ENCODE measurements around the gene RBP3. TPM values are rescaled to one million over a fixed set of nuclear protein-coding genes. Genes with fewer than 3 reads are reported as not detected.

RBP3 gene
- polyA plus RNA-seq, 4 donors, result 0.01 to 0.03 TPM; not detected in 2

GRCh38 chr10:47359626-47360418 lies 11.7 kb downstream of the RBP3 start:
- 70 to 89% (median 84%) methylated on average over 4 of the region's 4 CpGs for WGBS, 3 donors
- no peak for FAIRE-seq
- Histone ChIP-seq H3K4me1 (ENCODE audit: control insufficient read depth in 3 of 3, insufficient read depth in 2 of 3, low read depth in 1 of 3, low read length in 2 of 3) (peaks cover 0 to 24% (median 6%) of the 10 kb centered on the region in 3 donors), H3K27me3 (ENCODE audit: control insufficient read depth in 3 of 3, insufficient read depth in 3 of 3, low read length in 3 of 3) (no peaks in the 10 kb centered on the region), H3K36me3 (ENCODE audit: control insufficient read depth in 3 of 3, insufficient read depth in 2 of 3, low read depth in 1 of 3, low read length in 3 of 3) (no peaks in the 10 kb centered on the region), H3K27ac (ENCODE audit: low read depth in 1 of 3, low read length in 2 of 3) (no peak overlapping the region), H3K4me3 (ENCODE audit: low read depth in 1 of 3, low read length in 3 of 3) (no peak overlapping the region), H3K9me3 (ENCODE audit: control insufficient read depth in 2 of 2, insufficient read depth in 1 of 2, low read depth in 1 of 2, low read length in 1 of 2) (no peaks in the 10 kb centered on the region)
- DNase-seq, result no peak

GRCh38 chr10:47360419-47361040 lies 12.4 kb downstream of the RBP3 start:
- no peak overlapping the region for H3K4me3 ChIP-seq (ENCODE audit: low read depth in 1 of 3, low read length in 3 of 3)
- H3K9me3 ChIP-seq (ENCODE audit: control insufficient read depth in 2 of 2, insufficient read depth in 1 of 2, low read depth in 1 of 2, low read length in 1 of 2), result no peaks in the 10 kb centered on the region
- DNase-seq (no peak), FAIRE-seq (no peak)
- peaks cover 0 to 28% (median 6%) of the 10 kb centered on the region in 3 donors for H3K4me1 ChIP-seq (ENCODE audit: control insufficient read depth in 3 of 3, insufficient read depth in 2 of 3, low read depth in 1 of 3, low read length in 2 of 3)
- H3K27me3 ChIP-seq (ENCODE audit: control insufficient read depth in 3 of 3, insufficient read depth in 3 of 3, low read length in 3 of 3), result no peaks in the 10 kb centered on the region
- H3K36me3 ChIP-seq (ENCODE audit: control insufficient read depth in 3 of 3, insufficient read depth in 2 of 3, low read depth in 1 of 3, low read length in 3 of 3), result no peaks in the 10 kb centered on the region
- H3K27ac ChIP-seq (ENCODE audit: low read depth in 1 of 3, low read length in 2 of 3), result no peak overlapping the region
- 87 to 91% (median 90%) methylated on average over 14 of the region's 14 CpGs for WGBS, 3 donors

- peak in 1 of 2 donors; percentile 51 for DNase-seq
Observed at GRCh38 chr10:47361293-47361692, 13.1 kb downstream of the RBP3 start.

GRCh38 chr10:47362199-47362598 lies 14.0 kb downstream of the RBP3 start:
- H3K9me3 ChIP-seq (ENCODE audit: control insufficient read depth in 2 of 2, insufficient read depth in 1 of 2, low read depth in 1 of 2, low read length in 1 of 2), result no peaks in the 10 kb centered on the region
- H3K4me1 ChIP-seq (ENCODE audit: control insufficient read depth in 3 of 3, insufficient read depth in 2 of 3, low read depth in 1 of 3, low read length in 2 of 3), result peaks cover 0 to 28% (median 6%) of the 10 kb centered on the region in 3 donors
- no peak overlapping the region for H3K4me3 ChIP-seq (ENCODE audit: low read depth in 1 of 3, low read length in 3 of 3)
- WGBS, 3 donors, result 74 to 84% (median 83%) methylated on average over 3 of the region's 3 CpGs
- no peaks in the 10 kb centered on the region for H3K27me3 ChIP-seq (ENCODE audit: control insufficient read depth in 3 of 3, insufficient read depth in 3 of 3, low read length in 3 of 3)
- no peak for DNase-seq
- H3K27ac ChIP-seq (ENCODE audit: low read depth in 1 of 3, low read length in 2 of 3), result peak overlapping the region in 1 of 3 donors; percentile 24
- FAIRE-seq, result no peak
- H3K36me3 ChIP-seq (ENCODE audit: control insufficient read depth in 3 of 3, insufficient read depth in 2 of 3, low read depth in 1 of 3, low read length in 3 of 3), result peaks cover 0 to 4% (median 0%) of the 10 kb centered on the region in 3 donors

More at GRCh38 chr10:47361293-47361692, 13.1 kb downstream of the RBP3 start:
- 54 to 59% (median 57%) methylated on average over 9 of the region's 9 CpGs for WGBS, 3 donors
- no peaks in the 10 kb centered on the region for H3K27me3 ChIP-seq (ENCODE audit: control insufficient read depth in 3 of 3, insufficient read depth in 3 of 3, low read length in 3 of 3)
- H3K9me3 ChIP-seq (ENCODE audit: control insufficient read depth in 2 of 2, insufficient read depth in 1 of 2, low read depth in 1 of 2, low read length in 1 of 2), result no peaks in the 10 kb centered on the region
- H3K4me1 ChIP-seq (ENCODE audit: control insufficient read depth in 3 of 3, insufficient read depth in 2 of 3, low read depth in 1 of 3, low read length in 2 of 3), result peaks cover 0 to 28% (median 6%) of the 10 kb centered on the region in 3 donors
- H3K36me3 ChIP-seq (ENCODE audit: control insufficient read depth in 3 of 3, insufficient read depth in 2 of 3, low read depth in 1 of 3, low read length in 3 of 3), result peaks cover 0 to 2% (median 0%) of the 10 kb centered on the region in 3 donors
- no peak overlapping the region for H3K27ac ChIP-seq (ENCODE audit: low read depth in 1 of 3, low read length in 2 of 3)
- no peak overlapping the region for H3K4me3 ChIP-seq (ENCODE audit: low read depth in 1 of 3, low read length in 3 of 3)
- no peak for FAIRE-seq

- WGBS, 3 donors, result 18 to 46% (median 29%) methylated on average over 3 of the region's 3 CpGs
- DNase-seq (peak; percentile 84 to 95), FAIRE-seq (no peak)
- no peaks in the 10 kb centered on the region for H3K9me3 ChIP-seq (ENCODE audit: control insufficient read depth in 2 of 2, insufficient read depth in 1 of 2, low read depth in 1 of 2, low read length in 1 of 2)
- H3K4me3 ChIP-seq (ENCODE audit: low read depth in 1 of 3, low read length in 3 of 3), result no peak overlapping the region
- H3K36me3 ChIP-seq (ENCODE audit: control insufficient read depth in 3 of 3, insufficient read depth in 2 of 3, low read depth in 1 of 3, low read length in 3 of 3), result peaks cover 0 to 18% (median 0%) of the 10 kb centered on the region in 3 donors
- no peaks in the 10 kb centered on the region for H3K27me3 ChIP-seq (ENCODE audit: control insufficient read depth in 3 of 3, insufficient read depth in 3 of 3, low read length in 3 of 3)
- peaks cover 0 to 28% (median 6%) of the 10 kb centered on the region in 3 donors for H3K4me1 ChIP-seq (ENCODE audit: control insufficient read depth in 3 of 3, insufficient read depth in 2 of 3, low read depth in 1 of 3, low read length in 2 of 3)
- peak overlapping the region in 2 of 3 donors; percentile 72 to 78 for H3K27ac ChIP-seq (ENCODE audit: low read depth in 1 of 3, low read length in 2 of 3)
Observed at GRCh38 chr10:47363781-47364180, 15.6 kb downstream of the RBP3 start.

- Histone ChIP-seq H3K27ac (ENCODE audit: low read depth in 1 of 3, low read length in 2 of 3) (peak overlapping the region in 2 of 3 donors; percentile 62 to 72), H3K9me3 (ENCODE audit: control insufficient read depth in 2 of 2, insufficient read depth in 1 of 2, low read depth in 1 of 2, low read length in 1 of 2) (no peaks in the 10 kb centered on the region), H3K4me3 (ENCODE audit: low read depth in 1 of 3, low read length in 3 of 3) (no peak overlapping the region), H3K27me3 (ENCODE audit: control insufficient read depth in 3 of 3, insufficient read depth in 3 of 3, low read length in 3 of 3) (no peaks in the 10 kb centered on the region), H3K4me1 (ENCODE audit: control insufficient read depth in 3 of 3, insufficient read depth in 2 of 3, low read depth in 1 of 3, low read length in 2 of 3) (peaks cover 0 to 28% (median 6%) of the 10 kb centered on the region in 3 donors), H3K36me3 (ENCODE audit: control insufficient read depth in 3 of 3, insufficient read depth in 2 of 3, low read depth in 1 of 3, low read length in 3 of 3) (peaks cover 0 to 18% (median 0%) of the 10 kb centered on the region in 3 donors)
- WGBS, 3 donors, result 18 to 56% (median 29%) methylated on average over 4 of the region's 4 CpGs
- FAIRE-seq, result no peak
- peak; percentile 42 to 46 for DNase-seq
Observed at GRCh38 chr10:47364366-47364765, 16.2 kb downstream of the RBP3 start.

GRCh38 chr10:47364911-47365310 lies 16.7 kb downstream of the RBP3 start:
- peak overlapping the region in 1 of 3 donors; percentile 72 for H3K27ac ChIP-seq (ENCODE audit: low read depth in 1 of 3, low read length in 2 of 3)
- peaks cover 0 to 28% (median 6%) of the 10 kb centered on the region in 3 donors for H3K4me1 ChIP-seq (ENCODE audit: control insufficient read depth in 3 of 3, insufficient read depth in 2 of 3, low read depth in 1 of 3, low read length in 2 of 3)
- peaks cover 0 to 21% (median 0%) of the 10 kb centered on the region in 3 donors for H3K36me3 ChIP-seq (ENCODE audit: control insufficient read depth in 3 of 3, insufficient read depth in 2 of 3, low read depth in 1 of 3, low read length in 3 of 3)
- 59 to 83% (median 73%) methylated on average over 6 of the region's 6 CpGs for WGBS, 3 donors
- FAIRE-seq (no peak), DNase-seq (no peak)
- no peaks in the 10 kb centered on the region for H3K9me3 ChIP-seq (ENCODE audit: control insufficient read depth in 2 of 2, insufficient read depth in 1 of 2, low read depth in 1 of 2, low read length in 1 of 2)
- H3K27me3 ChIP-seq (ENCODE audit: control insufficient read depth in 3 of 3, insufficient read depth in 3 of 3, low read length in 3 of 3), result no peaks in the 10 kb centered on the region
- H3K4me3 ChIP-seq (ENCODE audit: low read depth in 1 of 3, low read length in 3 of 3), result no peak overlapping the region

- Histone ChIP-seq H3K27me3 (ENCODE audit: control insufficient read depth in 3 of 3, insufficient read depth in 3 of 3, low read length in 3 of 3) (no peaks in the 10 kb centered on the region), H3K9me3 (ENCODE audit: control insufficient read depth in 2 of 2, insufficient read depth in 1 of 2, low read depth in 1 of 2, low read length in 1 of 2) (no peaks in the 10 kb centered on the region), H3K4me1 (ENCODE audit: control insufficient read depth in 3 of 3, insufficient read depth in 2 of 3, low read depth in 1 of 3, low read length in 2 of 3) (peaks cover 0 to 28% (median 6%) of the 10 kb centered on the region in 3 donors), H3K27ac (ENCODE audit: low read depth in 1 of 3, low read length in 2 of 3) (no peak overlapping the region), H3K36me3 (ENCODE audit: control insufficient read depth in 3 of 3, insufficient read depth in 2 of 3, low read depth in 1 of 3, low read length in 3 of 3) (peaks cover 0 to 23% (median 0%) of the 10 kb centered on the region in 3 donors), H3K4me3 (ENCODE audit: low read depth in 1 of 3, low read length in 3 of 3) (no peak overlapping the region)
- WGBS, 3 donors, result 88 to 92% (median 91%) methylated on average over 9 of the region's 9 CpGs
- no peak for FAIRE-seq
- DNase-seq, result no peak
Observed at GRCh38 chr10:47365431-47366180, 17.4 kb downstream of the RBP3 start.

Measured in small intestine (tissue), 7 donors.